Stimulated activated CD4-positive, alpha-beta T cell treated with anti-CD3 and anti-CD28 coated beads, Interleukin-2, amount 100 ng/mL, for 4 hours (primary cell): ENCODE measurements around the gene ZNF860.
"Not testable (repeated sequence)": the region's sequence is repeated elsewhere in the genome, so short reads cannot be mapped to it uniquely, and the experiment has no call there.

Source experiments
- DNase-seq: peaks from one replicate; pipeline ENCODE4 v3.0.0-alpha.2; 2020; ENCODE audit warnings: low read depth

Gene ZNF860

DNA sequence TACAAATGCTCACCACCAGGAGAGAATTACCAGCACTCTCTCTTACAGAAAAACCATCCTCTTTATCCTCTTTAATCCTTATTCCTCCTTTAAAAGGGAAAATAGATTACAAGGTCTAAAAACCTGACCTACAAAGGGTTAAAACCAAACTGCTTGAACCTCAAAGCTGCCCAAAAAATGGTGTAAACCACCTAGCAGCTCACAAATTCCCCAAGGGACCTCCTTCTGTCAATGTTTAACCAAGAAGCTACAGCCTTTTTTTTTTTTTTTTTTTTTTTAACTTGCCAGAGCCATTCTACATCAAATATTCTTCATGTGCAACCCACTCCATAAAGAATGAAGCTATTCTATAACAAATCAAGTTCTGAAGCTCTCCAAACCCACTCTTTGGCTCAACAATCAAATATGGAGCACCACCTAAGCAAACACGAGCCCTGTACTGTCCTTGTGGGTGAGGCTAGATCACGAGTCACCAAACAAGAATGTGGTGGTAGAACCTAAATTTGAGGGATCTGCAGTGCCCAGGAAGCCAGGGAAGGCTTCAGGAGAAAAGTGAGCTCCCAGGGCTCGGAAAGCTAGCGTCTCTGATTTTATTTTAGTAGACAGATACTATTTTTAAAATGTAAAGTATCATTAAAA lies 20.6 kb upstream of the ZNF860 start:
- no peak for DNase-seq

DNA sequence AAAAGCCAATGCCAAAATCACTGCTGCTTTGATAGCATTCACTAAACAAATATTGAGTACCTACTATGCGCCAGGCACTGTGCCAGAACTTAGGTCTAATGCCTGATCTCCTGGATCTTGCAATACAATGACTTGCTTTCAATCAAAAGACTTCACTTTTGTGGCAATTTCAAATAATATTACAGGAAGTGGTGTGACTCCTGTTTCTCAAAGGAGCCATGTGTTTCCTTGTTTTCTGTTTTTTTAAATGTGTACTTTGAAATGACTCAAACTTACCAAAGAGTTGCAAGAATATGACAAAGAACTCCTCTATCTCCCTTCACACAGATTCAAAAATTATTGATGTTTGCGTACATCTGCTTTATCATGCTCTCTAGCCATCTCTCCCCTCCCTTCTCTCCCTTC lies 18.7 kb upstream of the ZNF860 start:
- DNase-seq = no peak

DNA sequence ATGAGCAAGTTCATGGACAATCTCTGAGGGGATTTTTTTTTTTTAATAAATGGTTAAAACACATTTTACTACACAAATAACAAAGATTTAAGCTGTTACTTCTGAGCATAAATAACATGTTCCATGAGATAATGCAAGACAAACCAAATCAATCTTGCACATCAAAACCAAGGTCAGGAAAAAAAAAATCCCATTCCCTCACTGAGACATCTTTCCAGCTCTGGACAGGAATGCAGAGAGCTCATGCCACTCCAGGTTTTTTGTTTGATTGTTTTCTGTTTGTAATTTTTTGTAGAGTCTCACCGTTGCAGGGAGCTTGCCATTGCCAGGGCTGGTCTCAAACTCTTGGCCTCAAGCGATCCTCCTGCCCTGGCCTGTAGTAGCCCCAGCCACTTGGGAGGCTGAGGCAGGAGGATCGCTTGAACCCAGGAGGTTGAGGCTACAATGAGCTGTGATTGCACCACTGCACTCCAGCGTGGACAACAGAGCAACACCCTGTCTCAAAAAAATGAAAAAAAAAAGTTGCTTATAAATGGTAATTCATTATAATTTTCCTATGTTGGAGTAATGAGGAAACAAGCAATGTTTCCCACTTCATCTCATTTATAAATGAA lies 14.5 kb upstream of the ZNF860 start:
- no peak for DNase-seq

DNA sequence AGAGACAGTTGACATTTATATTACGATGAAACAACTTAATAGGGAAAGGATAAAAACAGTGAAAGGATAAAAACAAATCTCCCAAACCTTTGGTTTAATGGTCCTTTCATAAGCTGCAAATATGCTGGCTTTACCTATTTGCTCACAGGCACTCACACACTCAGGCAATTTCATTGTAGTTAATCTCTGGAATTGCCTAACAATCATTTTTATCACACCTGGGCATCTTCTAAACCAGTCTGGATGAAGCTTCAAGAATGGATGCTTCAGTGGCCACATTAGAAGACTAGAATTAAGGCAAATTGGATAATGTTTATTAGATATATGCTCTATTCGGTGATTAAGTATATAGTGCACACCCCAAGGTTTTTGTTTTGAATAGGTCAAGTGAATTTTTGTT lies 14.0 kb upstream of the ZNF860 start:
- no peak for DNase-seq

DNA sequence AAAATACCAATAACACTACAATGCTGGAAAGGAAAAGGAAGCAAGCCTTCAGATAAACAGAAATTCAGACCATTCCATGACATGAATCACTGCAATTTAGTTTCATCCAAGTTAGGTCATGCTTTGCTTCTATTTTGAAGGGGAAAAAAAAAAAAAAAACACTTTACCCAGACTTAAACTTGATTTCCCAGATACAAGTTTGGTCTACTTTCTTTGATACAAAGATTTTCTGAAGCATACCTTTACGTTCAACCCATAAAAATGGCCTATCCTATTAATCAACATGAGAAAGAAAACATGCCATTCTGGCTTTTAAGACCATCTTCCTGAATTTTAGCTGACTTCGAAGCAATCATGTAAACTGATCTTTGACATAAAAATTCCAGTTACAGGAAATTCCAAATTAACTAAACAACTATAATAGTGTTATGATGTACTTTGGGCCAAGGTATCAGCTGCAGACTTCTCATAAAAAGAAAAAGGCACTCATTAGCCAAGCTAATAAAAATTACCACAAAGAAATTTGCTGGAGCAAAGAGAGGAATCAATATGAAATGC lies 13.1 kb upstream of the ZNF860 start:
- no peak for DNase-seq

DNA sequence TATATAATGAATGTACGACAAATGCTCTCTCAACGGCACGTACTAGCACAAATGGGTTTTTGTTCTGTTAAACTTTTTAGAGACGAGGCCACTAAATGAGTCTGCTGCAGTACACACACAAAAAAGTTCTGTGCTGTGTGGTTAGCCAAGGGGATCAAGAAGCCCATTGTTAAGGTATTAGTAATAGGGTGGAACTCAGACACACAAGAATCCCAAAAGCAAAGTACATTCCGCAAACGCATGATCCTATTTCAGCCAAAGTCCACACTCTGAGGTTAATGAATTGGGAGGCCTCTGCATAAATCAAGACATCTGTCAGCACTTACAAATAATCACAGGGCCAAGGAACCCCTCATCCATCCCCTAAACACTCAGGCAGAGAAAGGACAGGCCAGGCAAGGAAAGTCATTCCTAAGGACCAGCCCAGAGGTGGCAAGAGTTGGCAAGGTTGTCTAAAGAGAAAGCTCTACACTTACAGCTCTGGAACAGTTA lies 12.6 kb upstream of the ZNF860 start:
- DNase-seq = no peak

DNA sequence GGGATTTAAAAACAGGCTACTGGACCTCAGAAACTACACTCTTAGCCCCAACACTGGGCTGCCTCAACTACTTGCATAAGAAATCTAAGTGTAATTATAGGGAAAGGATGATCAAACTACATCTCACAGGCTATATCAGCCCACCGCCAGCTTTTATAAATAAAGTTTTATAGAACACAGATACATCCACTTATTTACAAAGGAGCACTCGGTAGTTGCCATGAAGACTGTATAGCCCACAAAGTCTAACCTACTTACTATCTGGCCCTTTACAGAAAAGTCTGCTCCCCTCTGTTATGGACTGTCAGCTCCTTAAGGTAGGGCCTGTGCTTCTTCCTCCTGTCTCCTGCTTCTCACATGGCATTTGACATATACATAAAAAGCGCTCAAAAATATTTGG lies 9.9 kb upstream of the ZNF860 start:
- no peak for DNase-seq

DNA sequence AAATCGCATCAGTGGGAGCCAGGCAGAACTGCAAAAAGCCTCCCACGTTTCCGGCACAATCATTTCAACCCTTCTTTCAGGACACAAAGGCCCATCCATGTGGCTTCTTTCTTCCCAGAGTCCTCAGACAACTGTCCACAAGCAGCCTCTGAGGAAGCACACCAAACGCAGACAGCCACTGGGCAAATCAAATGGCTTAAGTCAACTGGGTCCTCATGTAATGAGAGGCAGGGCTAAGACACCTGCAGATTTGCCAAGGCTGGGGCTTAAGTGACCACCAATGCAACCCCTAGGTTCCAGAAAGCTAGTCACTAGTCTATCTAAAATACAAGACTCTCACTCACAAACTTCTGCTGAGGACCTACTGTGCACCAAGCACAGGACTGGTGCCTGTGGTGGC lies 8.5 kb upstream of the ZNF860 start:
- DNase-seq = no peak

DNA sequence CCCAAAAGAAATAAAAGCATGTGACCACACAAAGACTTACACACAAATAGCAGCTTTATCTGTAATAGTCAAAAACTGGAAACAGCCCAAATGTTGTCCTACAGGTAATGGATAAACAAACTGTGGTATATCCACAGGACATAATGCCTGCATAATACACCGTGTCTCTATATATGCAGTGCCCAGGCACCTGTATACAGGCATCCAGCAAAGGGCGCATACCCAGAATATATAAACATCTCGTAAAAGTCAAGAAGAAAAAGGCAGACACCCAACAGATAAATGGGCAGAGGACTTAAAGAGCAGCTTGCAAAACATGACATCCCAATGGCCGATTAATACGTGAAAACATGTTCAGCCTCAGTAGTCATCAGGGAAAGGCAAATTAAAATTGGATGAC lies 7.7 kb upstream of the ZNF860 start:
- no peak for DNase-seq

DNA sequence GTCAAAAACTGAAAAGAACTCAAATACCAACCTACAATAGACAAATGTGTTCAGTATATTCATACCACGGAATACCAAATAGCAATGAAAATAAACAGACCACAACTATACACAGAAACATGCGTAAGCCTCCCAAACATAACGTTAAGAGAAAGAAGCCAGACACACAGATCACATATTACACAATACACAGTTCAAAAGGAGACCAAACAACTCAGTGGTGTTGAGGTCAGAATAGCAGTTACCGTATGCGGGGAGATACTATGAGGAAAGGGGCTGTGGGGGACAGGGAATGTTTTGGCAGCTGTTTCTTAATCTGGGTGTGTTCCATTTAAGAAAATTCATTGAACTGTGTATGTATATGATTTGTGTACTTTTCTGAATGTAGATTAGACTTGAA lies 7.1 kb upstream of the ZNF860 start:
- no peak for DNase-seq

DNA sequence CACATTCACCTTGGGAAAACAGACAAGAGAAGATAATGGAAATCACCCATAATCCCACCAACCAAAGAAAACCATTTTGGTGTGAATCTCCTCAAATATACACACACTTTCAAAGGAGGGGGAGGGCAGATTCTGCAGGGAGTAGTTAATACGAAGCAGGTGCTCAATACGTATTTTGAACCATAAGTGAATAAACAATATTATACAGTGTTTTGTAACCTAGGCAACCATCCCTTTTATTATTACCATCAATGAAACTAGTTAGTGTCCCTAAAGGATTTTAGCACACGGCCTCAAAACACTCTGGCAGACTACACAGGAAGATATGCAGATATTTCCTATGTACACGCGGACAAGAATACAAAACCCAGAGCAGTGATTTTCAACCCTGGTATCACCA lies 6.6 kb upstream of the ZNF860 start:
- no peak for DNase-seq

DNA sequence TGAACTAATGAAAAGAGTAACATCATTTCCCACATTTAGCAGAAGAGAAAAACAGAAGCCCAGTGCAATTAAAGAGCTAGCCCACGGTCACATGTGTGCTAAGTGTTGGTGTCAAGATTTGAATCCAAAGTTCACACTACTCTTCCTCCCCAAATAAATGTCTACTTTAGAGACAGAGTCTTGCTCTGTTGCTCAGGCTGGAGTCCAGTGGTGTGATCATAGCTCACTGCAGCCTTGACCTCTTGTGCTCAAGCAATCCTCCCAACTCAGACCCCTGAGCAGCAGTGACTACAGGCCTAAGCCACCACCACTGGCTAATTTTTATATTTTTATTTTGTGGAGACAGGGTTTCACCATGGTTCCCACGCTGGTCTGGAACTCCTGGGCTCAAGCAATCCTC lies 5.2 kb upstream of the ZNF860 start:
- no peak for DNase-seq

DNA sequence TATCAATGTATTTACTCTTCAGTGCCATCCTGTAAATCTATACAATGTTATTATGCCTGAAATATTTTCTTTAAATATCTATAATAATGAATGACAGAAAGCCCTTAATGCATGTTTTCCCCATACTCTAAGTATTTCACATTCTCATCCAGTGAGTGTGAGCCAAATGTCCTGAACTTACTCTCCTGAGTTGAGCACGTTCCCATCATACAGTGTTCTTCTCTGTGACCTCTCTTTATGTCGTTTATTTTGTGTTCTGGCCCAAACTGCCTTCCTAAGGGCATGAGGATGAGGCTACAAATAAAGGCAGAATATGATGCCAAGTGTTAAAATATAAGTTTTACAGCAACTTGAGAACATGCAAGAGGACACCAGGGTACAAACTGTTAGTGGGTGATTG lies 3.8 kb upstream of the ZNF860 start:
- DNase-seq = no peak

DNA sequence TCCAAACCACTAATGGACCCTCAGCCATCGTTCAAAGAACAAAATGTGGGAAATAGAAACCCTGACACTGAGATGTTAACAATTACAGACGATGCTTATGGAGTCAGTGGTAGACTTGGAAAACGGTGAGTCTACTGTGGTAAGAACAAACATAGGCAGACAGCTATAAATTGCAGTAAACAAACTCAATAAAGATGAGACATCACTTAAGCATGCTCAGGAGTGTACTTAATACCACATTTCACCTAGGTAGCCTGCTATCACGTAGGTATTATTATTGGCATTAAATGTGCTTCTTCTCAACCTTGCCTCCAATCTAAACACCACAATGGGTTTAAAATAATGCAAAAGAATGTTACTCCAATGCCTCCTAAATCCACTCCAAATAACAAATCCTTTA lies 3.0 kb upstream of the ZNF860 start:
- no peak for DNase-seq

DNA sequence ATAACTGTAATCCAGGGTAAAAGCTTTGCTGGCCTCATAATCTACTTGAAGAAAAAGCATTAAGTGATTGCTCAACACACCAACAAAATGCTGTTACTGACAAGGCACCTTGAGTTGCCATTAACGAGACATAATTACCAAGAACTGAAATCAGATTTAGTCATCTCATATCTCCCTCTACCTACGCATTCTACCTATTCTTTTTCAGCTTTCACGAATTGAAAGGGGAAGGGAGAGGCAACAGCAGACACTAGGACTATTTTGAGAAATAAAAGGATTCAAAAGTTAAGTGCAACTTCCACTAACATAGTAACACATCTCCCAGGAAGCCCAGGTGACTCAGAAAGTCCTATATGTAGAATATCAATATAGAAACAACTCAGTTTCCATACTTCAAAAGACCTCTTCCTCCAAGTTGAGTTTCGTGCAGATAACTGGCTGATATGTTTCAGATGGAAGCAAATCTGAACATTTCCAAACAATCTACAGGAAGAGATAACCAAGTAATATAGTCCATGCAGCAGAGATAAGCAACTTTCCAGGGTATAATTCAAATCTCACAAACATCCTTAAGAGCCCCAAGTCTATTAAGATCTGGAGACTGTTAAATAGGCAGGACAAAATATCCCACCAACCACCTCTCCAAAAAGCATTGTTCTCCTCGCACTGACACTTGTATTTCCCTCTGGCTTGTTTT lies 2.4 kb upstream of the ZNF860 start:
- no peak for DNase-seq

DNA sequence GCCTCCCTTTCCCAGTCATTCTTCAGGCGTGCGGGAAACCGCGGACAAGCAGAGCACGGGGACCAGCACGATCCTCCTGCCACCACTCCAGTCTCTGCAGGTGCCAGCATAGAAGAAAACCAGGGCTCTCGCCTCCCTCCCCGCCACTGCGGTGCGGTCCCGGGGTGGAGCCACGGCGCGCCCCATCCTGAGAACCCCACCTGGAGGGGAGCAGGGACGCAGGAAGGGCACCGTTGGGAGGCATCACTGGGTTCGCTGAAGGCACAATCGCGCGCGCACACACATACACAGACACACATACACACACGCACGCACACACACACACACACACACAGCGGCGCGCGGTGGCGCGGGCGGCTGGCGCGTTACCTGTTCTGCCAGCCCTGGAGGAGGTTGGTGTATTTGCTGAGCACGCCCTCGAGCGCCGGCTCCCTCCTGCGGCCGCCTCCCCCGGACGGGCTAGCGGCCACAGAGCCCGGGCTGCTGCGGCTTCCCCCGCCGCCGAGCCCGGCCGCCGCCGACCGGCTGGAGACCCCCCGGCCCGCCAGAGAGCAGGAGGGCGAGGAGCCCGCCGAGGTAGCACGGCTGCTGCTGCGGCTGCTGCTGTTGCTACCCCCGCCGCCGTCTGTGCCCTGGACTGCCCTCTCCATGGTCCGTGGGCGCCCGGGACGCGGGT lies 882 bp upstream of the ZNF860 start:
- DNase-seq = peak; percentile 27

DNA sequence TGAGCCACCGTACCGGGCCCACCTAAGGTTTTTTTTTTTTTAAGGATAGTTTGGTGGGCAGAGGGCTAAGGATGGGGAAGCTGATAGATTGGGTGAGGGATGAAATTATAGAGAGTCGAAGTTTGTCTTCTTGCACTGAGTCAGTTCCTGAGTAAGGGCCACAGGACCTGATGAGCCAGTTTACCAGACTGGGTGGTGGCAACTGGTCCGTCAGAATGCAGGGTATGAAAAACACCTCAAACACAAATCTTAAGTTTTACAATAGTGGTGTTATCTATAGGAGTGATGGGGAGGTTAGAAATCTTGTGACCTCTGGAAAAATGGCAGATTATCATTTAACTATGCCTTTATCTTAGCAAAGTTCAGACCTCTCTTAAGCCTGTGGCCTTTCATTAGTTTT lies 2.8 kb downstream of the ZNF860 start:
- DNase-seq = no peak

DNA sequence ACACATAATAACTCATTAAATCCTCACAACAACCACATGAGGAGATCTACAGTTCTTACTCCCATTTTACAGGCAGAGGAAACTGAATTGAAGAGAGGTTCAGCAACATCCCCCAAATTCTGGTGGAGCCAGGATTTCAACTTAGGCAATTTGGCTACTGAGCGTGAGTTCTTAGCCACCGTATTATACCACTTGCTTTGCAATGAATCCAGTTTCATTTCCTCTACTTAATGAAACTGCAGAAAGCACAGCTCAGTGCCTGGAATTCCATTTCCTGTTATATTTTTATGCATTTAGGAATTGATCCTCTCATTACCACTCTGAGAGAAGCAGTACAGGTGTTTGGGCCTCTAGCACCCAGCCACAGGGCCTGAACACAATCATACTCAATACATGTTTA lies 4.3 kb downstream of the ZNF860 start:
- no peak for DNase-seq

DNA sequence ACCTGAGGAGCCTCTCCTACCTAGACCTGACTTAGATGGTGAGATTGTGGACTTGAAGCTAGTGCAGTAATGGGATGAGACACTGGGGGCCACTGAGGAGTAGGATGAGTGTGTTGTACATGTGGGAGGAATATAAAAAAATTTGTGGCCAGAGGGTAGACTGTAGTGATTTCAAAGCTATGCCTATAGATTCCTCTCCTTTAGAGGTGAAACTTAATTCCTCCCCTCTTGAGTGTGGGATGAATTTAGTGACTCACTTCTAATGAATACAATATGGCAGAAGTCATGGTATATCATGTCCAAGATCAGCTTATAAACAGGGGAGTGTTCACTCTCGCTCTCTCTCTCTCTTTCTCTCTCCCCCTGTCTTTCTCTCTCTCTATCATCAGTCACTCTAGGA lies 6.7 kb downstream of the ZNF860 start:
- no peak for DNase-seq

DNA sequence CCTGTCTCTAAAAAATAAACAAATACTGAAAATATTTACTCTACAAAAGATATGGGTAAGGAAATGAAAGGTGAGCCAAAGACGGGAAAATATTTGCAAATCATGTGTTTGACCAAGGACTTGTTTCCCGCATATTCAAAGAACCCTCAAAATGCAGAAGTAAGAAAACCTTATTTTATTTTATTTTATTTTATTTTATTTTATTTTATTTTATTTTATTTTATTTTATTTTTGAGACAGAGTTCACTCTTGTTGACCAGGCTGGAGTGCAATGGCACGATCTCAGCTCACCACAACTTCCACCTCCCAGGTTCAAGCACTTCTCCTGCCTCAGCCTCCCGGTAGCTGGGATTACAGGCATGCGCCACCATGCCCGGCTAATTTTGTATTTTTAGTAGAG lies 11.4 kb downstream of the ZNF860 start:
- not testable (repeated sequence) for DNase-seq

DNA sequence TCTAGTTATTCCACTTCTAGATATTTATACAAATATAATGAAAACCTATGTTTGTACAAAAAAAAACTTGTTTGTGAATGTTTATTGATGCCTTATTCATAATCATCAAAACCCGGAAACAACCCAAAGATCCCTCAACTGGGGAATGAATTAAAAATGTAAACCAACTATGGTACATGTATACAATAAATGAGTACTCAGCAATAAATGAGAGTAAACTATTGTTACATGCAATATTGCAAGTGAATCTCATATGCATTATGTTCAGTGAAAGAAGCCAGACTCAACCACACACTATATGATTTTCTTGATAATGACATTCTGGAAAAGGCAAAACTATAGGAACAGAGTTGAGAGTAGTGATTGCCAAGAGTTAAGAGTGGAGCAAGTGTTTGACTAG lies 12.3 kb downstream of the ZNF860 start:
- DNase-seq = no peak

DNA sequence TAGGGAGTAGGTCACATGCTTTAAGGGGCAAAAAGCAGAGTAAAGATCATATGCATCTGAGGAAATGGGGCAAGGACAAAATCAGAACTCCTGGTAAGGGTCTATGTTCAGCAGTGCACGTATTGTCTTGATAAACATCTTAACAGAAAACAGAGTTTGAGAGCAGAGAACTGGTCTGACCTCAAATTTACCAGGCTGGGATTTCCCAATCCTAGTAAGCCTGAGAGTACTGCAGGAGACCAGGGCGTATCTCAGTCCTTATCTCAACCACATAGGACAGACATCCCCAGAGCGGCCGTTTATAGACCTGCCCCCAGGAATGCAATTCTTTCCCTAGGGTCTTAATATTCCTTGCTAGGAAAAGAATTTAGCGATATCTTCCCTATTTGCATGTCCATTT lies 13.5 kb downstream of the ZNF860 start:
- not testable (repeated sequence) for DNase-seq

DNA sequence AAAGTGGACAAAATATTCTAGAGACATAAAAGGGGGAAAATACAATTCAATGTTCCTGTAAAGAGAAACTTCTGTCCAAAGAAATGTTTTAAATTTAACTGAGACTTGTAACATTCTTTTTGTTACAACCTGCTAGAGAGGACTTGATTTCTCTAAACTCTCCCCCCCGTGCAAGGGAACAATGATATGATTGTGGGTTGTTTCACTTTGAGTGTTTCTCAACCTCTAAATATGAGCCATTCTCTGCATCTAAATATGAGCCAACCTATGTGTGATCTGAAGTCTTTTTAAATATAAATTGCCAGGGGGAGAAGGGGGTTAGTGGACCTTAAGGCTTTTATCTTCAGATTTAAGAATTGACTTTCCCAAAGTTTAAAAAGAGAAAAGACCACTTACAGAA lies 14.6 kb downstream of the ZNF860 start:
- DNase-seq = no peak
